HUES6 (cell line): ENCODE data around the gene CDH22.

Experiments used
- H3K27ac ChIP-seq: 2 replicates; pipeline ENCODE4 v1.7.0; 2013; ENCODE audit warnings: low read depth, mild to moderate bottlenecking, low read length, inconsistent platforms
- H3K27me3 ChIP-seq: 2 replicates; pipeline ENCODE4 v1.6.1; 2013; ENCODE audit warnings: low read length; ENCODE audit not compliant: control insufficient read depth, insufficient read depth
- H3K36me3 ChIP-seq: 2 replicates; pipeline ENCODE4 v1.6.1; 2013; ENCODE audit warnings: low read length; ENCODE audit not compliant: control insufficient read depth, insufficient read depth
- H3K4me1 ChIP-seq: 2 replicates; pipeline ENCODE4 v1.6.1; 2013; ENCODE audit warnings: low read length; ENCODE audit not compliant: control insufficient read depth, insufficient read depth
- H3K4me3 ChIP-seq: 2 replicates; pipeline ENCODE4 v1.5.1; 2013; ENCODE audit warnings: low read depth, low read length
- H3K9ac ChIP-seq: one replicate; pipeline ENCODE4 v1.6.1; 2013; ENCODE audit warnings: mild to moderate bottlenecking, low read length
- H3K9me3 ChIP-seq: 2 replicates; pipeline ENCODE4 v1.6.1; 2013; ENCODE audit warnings: low read depth, low read length; ENCODE audit not compliant: control insufficient read depth, insufficient read depth

Gene CDH22

GRCh38 chr20:46316984-46317684 is 8.8 kb upstream of the CDH22 start:
- H3K27me3 ChIP-seq = peaks cover 64% of the 10 kb centered on the region

GRCh38 chr20:46315311-46315710 is 7.0 kb upstream of the CDH22 start:
- H3K4me3 ChIP-seq = no peak overlapping the region
- no peak overlapping the region for H3K9ac ChIP-seq
- peaks cover 73% of the 10 kb centered on the region for H3K27me3 ChIP-seq
- no peak overlapping the region for H3K27ac ChIP-seq
- H3K36me3 ChIP-seq = no peaks in the 10 kb centered on the region
- H3K9me3 ChIP-seq = no peaks in the 10 kb centered on the region
- peaks cover 4% of the 10 kb centered on the region; the same call in 1 of the 2 replicates for H3K4me1 ChIP-seq

More at GRCh38 chr20:46316984-46317684, 8.8 kb upstream of the CDH22 start:
- no peaks in the 10 kb centered on the region for H3K36me3 ChIP-seq
- H3K9ac ChIP-seq = no peak overlapping the region
- no peak overlapping the region for H3K4me3 ChIP-seq
- no peak overlapping the region for H3K27ac ChIP-seq
- 0 out of 2 replicates have a peak, but pooled peaks cover under 1% of the 10 kb centered on the region for H3K4me1 ChIP-seq
- no peaks in the 10 kb centered on the region for H3K9me3 ChIP-seq

DNA sequence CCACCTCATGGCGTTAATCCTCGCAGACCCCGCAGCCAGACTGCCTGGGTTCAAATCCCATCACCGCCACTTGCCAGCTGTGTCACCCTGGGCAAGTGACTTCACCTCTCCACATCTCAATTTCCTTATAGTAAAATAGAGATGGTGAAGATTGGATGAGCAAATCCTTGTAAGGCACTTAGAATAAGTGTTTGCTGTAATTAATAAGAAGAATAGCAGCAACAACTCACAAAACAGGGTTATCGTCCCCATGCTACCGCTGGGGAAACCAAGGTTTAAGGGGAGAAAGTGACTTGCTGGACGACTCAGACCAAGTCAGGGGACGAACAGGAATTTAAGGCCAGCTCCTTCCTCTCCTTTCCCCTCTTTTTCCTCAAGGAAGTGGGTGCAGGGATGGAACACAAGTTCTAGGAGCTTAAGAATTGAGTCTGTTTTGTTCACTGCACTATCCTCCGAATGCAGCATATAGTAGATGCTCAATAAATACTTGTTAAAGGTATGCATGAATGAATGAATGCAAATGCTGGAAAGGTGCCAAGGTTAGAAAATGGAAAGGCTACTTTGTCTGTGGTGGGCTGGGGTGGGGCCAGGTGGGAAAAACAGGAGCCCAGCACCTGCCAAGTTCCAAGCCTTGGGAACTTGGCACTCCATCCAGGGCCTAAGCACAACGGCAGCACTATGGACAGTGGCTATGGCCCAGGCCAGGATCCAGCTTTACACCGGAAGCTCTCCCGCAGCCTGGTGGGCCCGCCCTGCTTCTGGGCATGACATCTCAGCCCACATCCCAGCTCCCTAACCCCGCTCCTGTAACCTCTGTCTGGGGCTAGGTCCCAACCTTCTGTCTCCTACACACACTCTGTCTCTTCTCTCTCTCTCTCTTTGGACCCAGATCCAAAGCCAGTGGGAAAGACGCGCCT is 4.9 kb upstream of the CDH22 start:
- Histone ChIP-seq H3K9me3 (no peaks in the 10 kb centered on the region), H3K27ac (no peak overlapping the region), H3K4me3 (peak overlapping the region; percentile 60), H3K9ac (no peak overlapping the region), H3K36me3 (no peaks in the 10 kb centered on the region), H3K4me1 (peaks cover 4% of the 10 kb centered on the region; the same call in 1 of the 2 replicates), H3K27me3 (peaks cover 84% of the 10 kb centered on the region)

DNA sequence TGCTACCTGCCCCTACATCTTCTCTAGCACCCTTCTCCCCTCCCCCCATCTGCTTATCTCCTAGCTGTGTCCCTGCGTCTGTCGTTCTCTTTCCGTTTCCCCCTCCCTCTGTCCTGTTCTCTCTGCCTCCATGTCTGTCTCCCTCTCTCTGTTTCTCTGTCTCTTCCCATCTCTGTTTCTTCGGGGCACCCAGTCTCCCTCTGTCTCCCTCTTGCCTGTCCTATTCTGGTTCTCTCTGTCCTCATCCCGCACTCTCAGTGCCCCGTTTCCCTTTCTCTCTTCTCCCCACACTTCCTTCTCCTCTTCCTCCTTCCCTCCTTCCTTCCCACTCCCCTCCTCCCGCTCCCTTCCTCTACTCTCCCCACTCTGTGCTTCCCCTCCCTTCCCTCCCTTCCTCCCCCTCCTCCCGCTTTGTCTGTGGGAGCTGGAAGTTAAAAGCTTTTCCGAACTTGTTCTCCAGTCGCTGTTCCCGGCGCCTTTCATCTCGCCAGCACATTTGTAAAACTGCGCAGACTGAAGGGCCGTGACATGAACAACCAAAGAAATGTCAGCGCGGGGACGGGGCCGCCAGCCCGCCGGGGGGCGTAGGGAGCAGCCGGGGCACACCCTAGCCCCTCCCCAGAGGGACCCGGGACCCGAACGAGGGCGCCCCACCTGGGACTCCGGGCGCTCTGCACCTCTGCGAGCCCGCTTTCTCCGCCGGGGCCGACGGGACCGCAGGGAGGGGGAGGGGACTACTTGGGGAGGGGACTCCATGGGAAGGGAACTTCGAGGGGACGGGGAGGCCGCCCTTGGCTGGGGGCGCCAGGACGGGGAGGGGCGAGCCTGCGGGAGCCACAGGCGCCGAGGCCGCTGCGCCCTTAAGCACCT is 4.0 kb upstream of the CDH22 start:
- peaks cover 4% of the 10 kb centered on the region; the same call in 1 of the 2 replicates for H3K4me1 ChIP-seq
- H3K36me3 ChIP-seq = no peaks in the 10 kb centered on the region
- H3K9me3 ChIP-seq = no peaks in the 10 kb centered on the region
- H3K9ac ChIP-seq = no peak overlapping the region
- H3K27me3 ChIP-seq = peaks cover 90% of the 10 kb centered on the region
- peak overlapping the region; percentile 60 for H3K4me3 ChIP-seq
- H3K27ac ChIP-seq = no peak overlapping the region

GRCh38 chr20:46311719-46312074 is 3.4 kb upstream of the CDH22 start:
- Histone ChIP-seq H3K27ac (no peak overlapping the region), H3K4me3 (peak overlapping the region; percentile 60), H3K27me3 (peaks cover 94% of the 10 kb centered on the region), H3K36me3 (no peaks in the 10 kb centered on the region), H3K4me1 (peaks cover 4% of the 10 kb centered on the region; the same call in 1 of the 2 replicates), H3K9ac (no peak overlapping the region), H3K9me3 (no peaks in the 10 kb centered on the region)

- Histone ChIP-seq H3K27ac (no peak overlapping the region), H3K36me3 (no peaks in the 10 kb centered on the region), H3K9me3 (no peaks in the 10 kb centered on the region), H3K4me3 (0 out of 2 replicates have a peak overlapping the region, but pooled peaks have one; percentile 60), H3K4me1 (peaks cover 4% of the 10 kb centered on the region; the same call in 1 of the 2 replicates), H3K9ac (no peak overlapping the region), H3K27me3 (peaks cover 98% of the 10 kb centered on the region)
Observed at GRCh38 chr20:46311039-46311650, 2.8 kb upstream of the CDH22 start.

- no peaks in the 10 kb centered on the region for H3K9me3 ChIP-seq
- no peaks in the 10 kb centered on the region for H3K36me3 ChIP-seq
- no peak overlapping the region for H3K9ac ChIP-seq
- H3K4me3 ChIP-seq = no peak overlapping the region
- peaks cover 100% of the 10 kb centered on the region for H3K27me3 ChIP-seq
- no peak overlapping the region for H3K27ac ChIP-seq
- peaks cover 4% of the 10 kb centered on the region; the same call in 1 of the 2 replicates for H3K4me1 ChIP-seq
Observed at GRCh38 chr20:46309945-46310344, 1.6 kb upstream of the CDH22 start.

GRCh38 chr20:46307999-46308257 is 370 bp downstream of the CDH22 start:
- Histone ChIP-seq H3K9ac (no peak overlapping the region), H3K36me3 (no peaks in the 10 kb centered on the region), H3K9me3 (no peaks in the 10 kb centered on the region), H3K27me3 (peaks cover 99% of the 10 kb centered on the region), H3K4me3 (peak overlapping the region; percentile 59), H3K27ac (no peak overlapping the region), H3K4me1 (peaks cover 4% of the 10 kb centered on the region; the same call in 1 of the 2 replicates)

GRCh38 chr20:46307139-46307998 is 929 bp downstream of the CDH22 start:
- Histone ChIP-seq H3K9me3 (no peaks in the 10 kb centered on the region), H3K9ac (no peak overlapping the region), H3K4me3 (peak overlapping the region; percentile 59), H3K27ac (no peak overlapping the region), H3K4me1 (peaks cover 4% of the 10 kb centered on the region; the same call in 1 of the 2 replicates), H3K36me3 (no peaks in the 10 kb centered on the region), H3K27me3 (peaks cover 99% of the 10 kb centered on the region)

DNA sequence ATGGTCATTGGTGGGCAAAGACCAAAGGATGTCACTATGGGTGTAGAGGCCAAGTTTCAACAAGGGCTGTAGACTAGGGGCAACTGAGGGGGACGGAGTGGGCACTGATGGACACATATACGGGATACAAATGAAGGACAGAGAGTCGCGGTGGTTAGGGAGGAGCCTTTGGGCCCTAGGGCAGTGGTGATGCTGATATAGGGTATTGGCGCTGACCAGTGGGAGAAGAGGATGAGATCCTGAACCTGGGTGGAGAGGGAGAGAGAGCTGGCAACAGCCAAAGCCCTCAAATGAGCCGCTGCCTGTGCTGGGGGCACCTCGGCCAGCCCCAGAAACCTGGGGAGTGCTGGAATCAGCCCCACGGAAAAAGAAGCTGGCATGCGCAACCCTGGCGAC is 1.6 kb downstream of the CDH22 start:
- 0 out of 2 replicates have a peak overlapping the region, but pooled peaks have one; percentile 59 for H3K4me3 ChIP-seq
- no peak overlapping the region for H3K9ac ChIP-seq
- peaks cover 95% of the 10 kb centered on the region for H3K27me3 ChIP-seq
- no peaks in the 10 kb centered on the region for H3K4me1 ChIP-seq
- no peak overlapping the region for H3K27ac ChIP-seq
- H3K9me3 ChIP-seq = no peaks in the 10 kb centered on the region
- no peaks in the 10 kb centered on the region for H3K36me3 ChIP-seq
